ACC112 (cell line): ENCODE measurements around the gene DENND11.

Experiments used
- H2AFZ ChIP-seq: fragments of 200-600 bp; sonication (generic); one replicate; pipeline ENCODE4 v1.6.0; 2017; ENCODE audit warnings: antibody characterized with exemption, low read length; ENCODE audit not compliant: unreplicated experiment
- H3K27ac ChIP-seq: fragments of 200-600 bp; sonication (generic); 2 replicates; pipeline ENCODE4 v1.5.1; 2014; ENCODE audit warnings: low read depth, mild to moderate bottlenecking, antibody characterized with exemption, low read length, moderate library complexity
- H3K27me3 ChIP-seq: fragments of 200-600 bp; sonication (generic); 2 replicates; pipeline ENCODE4 v1.6.1; 2014; ENCODE audit warnings: mild to moderate bottlenecking, antibody characterized with exemption, low read length, moderate library complexity, mixed read lengths; ENCODE audit not compliant: insufficient read depth
- H3K36me3 ChIP-seq: fragments of 200-600 bp; sonication (generic); 2 replicates; pipeline ENCODE4 v1.6.1; 2016; ENCODE audit warnings: mild to moderate bottlenecking, antibody characterized with exemption, low read length, moderate library complexity, mixed read lengths; ENCODE audit not compliant: insufficient read depth
- H3K4me1 ChIP-seq: fragments of 200-600 bp; sonication (generic); one replicate; pipeline ENCODE4 v1.6.1; 2016; ENCODE audit warnings: low read length, mixed read lengths; ENCODE audit not compliant: insufficient read depth, unreplicated experiment, control insufficient read depth
- H3K4me3 ChIP-seq: fragments of 200-600 bp; sonication (generic); 2 replicates; pipeline ENCODE4 v1.5.1; 2014; ENCODE audit warnings: mild to moderate bottlenecking, low read depth, low read length
- H3K79me2 ChIP-seq: fragments of 200-600 bp; sonication (generic); one replicate; pipeline ENCODE4 v1.6.0; 2016; ENCODE audit warnings: low read length; ENCODE audit not compliant: control insufficient read depth, unreplicated experiment, insufficient read depth

The DENND11 gene

GRCh38 chr7:141706239-141707064 is 4.5 kb upstream of the DENND11 start:
- Histone ChIP-seq H3K27ac (no peak overlapping the region), H3K27me3 (peaks cover 25% of the 10 kb centered on the region; the same call in 1 of the 2 replicates), H3K79me2 (no peaks in the 10 kb centered on the region), H3K36me3 (no peaks in the 10 kb centered on the region), H3K4me1 (peaks cover 8% of the 10 kb centered on the region), H2AFZ (no peak overlapping the region), H3K4me3 (no peak overlapping the region)

- no peak overlapping the region for H2AFZ ChIP-seq
- H3K4me3 ChIP-seq, result no peak overlapping the region
- peaks cover 20% of the 10 kb centered on the region; the same call in 1 of the 2 replicates for H3K27me3 ChIP-seq
- H3K36me3 ChIP-seq, result no peaks in the 10 kb centered on the region
- H3K27ac ChIP-seq, result no peak overlapping the region
- peaks cover 8% of the 10 kb centered on the region for H3K4me1 ChIP-seq
- no peaks in the 10 kb centered on the region for H3K79me2 ChIP-seq
Observed at GRCh38 chr7:141704741-141705140, 2.8 kb upstream of the DENND11 start.

- Histone ChIP-seq H3K27ac (no peak overlapping the region), H3K4me3 (no peak overlapping the region), H2AFZ (no peak overlapping the region), H3K4me1 (peaks cover 8% of the 10 kb centered on the region), H3K36me3 (no peaks in the 10 kb centered on the region), H3K79me2 (no peaks in the 10 kb centered on the region), H3K27me3 (peaks cover 15% of the 10 kb centered on the region; the same call in 1 of the 2 replicates)
Observed at GRCh38 chr7:141704112-141704511, 2.1 kb upstream of the DENND11 start.

- peak overlapping the region; percentile 36 for H2AFZ ChIP-seq
- peaks cover 13% of the 10 kb centered on the region; the same call in 1 of the 2 replicates for H3K27me3 ChIP-seq
- no peaks in the 10 kb centered on the region for H3K36me3 ChIP-seq
- peak overlapping the region; percentile 86 for H3K4me3 ChIP-seq
- H3K4me1 ChIP-seq, result peaks cover 8% of the 10 kb centered on the region
- no peak overlapping the region for H3K27ac ChIP-seq
- no peaks in the 10 kb centered on the region for H3K79me2 ChIP-seq
Observed at GRCh38 chr7:141702892-141703291, 926 bp upstream of the DENND11 start.

GRCh38 chr7:141701489-141702046 is 398 bp downstream of the DENND11 start:
- no peak overlapping the region for H3K27ac ChIP-seq
- no peaks in the 10 kb centered on the region for H3K36me3 ChIP-seq
- H3K27me3 ChIP-seq, result peaks cover 6% of the 10 kb centered on the region; the same call in 1 of the 2 replicates
- peak overlapping the region; percentile 90 for H2AFZ ChIP-seq
- H3K4me3 ChIP-seq, result peak overlapping the region; percentile 92
- H3K4me1 ChIP-seq, result peaks cover 8% of the 10 kb centered on the region
- H3K79me2 ChIP-seq, result no peaks in the 10 kb centered on the region

- H2AFZ ChIP-seq, result peak overlapping the region; percentile 64
Observed at GRCh38 chr7:141700848-141701371, 1.1 kb downstream of the DENND11 start.

GRCh38 chr7:141700296-141700847 is 1.6 kb downstream of the DENND11 start:
- H3K4me1 ChIP-seq, result peaks cover 8% of the 10 kb centered on the region
- no peaks in the 10 kb centered on the region for H3K36me3 ChIP-seq
- no peak overlapping the region for H3K27ac ChIP-seq
- H3K79me2 ChIP-seq, result no peaks in the 10 kb centered on the region
- peak overlapping the region; percentile 92 for H3K4me3 ChIP-seq
- H2AFZ ChIP-seq, result no peak overlapping the region
- peaks cover 6% of the 10 kb centered on the region; the same call in 1 of the 2 replicates for H3K27me3 ChIP-seq

More at GRCh38 chr7:141700848-141701371, 1.1 kb downstream of the DENND11 start:
- Histone ChIP-seq H3K27ac (no peak overlapping the region), H3K4me1 (peaks cover 8% of the 10 kb centered on the region), H3K36me3 (no peaks in the 10 kb centered on the region), H3K4me3 (peak overlapping the region; percentile 92), H3K27me3 (peaks cover 6% of the 10 kb centered on the region; the same call in 1 of the 2 replicates), H3K79me2 (no peaks in the 10 kb centered on the region)

GRCh38 chr7:141699860-141700259 is 2.1 kb downstream of the DENND11 start:
- H3K4me3 ChIP-seq, result no peak overlapping the region
- no peaks in the 10 kb centered on the region for H3K36me3 ChIP-seq
- peaks cover 8% of the 10 kb centered on the region for H3K4me1 ChIP-seq
- no peaks in the 10 kb centered on the region for H3K79me2 ChIP-seq
- no peak overlapping the region for H3K27ac ChIP-seq
- H3K27me3 ChIP-seq, result peaks cover 6% of the 10 kb centered on the region; the same call in 1 of the 2 replicates
- H2AFZ ChIP-seq, result no peak overlapping the region

- no peaks in the 10 kb centered on the region for H3K36me3 ChIP-seq
- no peak overlapping the region for H3K27ac ChIP-seq
- H3K4me3 ChIP-seq, result no peak overlapping the region
- H3K4me1 ChIP-seq, result peaks cover 8% of the 10 kb centered on the region
- no peak overlapping the region for H2AFZ ChIP-seq
- H3K27me3 ChIP-seq, result peaks cover 4% of the 10 kb centered on the region; the same call in 1 of the 2 replicates
- no peaks in the 10 kb centered on the region for H3K79me2 ChIP-seq
Observed at GRCh38 chr7:141698247-141699015, 3.5 kb downstream of the DENND11 start.
